ENCODE measurements around the gene LILRA6.
"Not testable (repeated sequence)": the region's sequence is repeated elsewhere in the genome, so short reads cannot be mapped to it uniquely, and the experiment has no call there.

The LILRA6 gene

GRCh38 chr19:54275951-54276350 lies 33.4 kb upstream of the LILRA6 start:
- no peak for TF ChIP-seq CTCF (conservative IDR thresholded peaks at IDR 0.05)
- no peak overlapping the region for H3K27ac ChIP-seq

GRCh38 chr19:54274516-54274915 lies 31.9 kb upstream of the LILRA6 start:
- not testable (repeated sequence) for H3K27ac ChIP-seq

- TF ChIP-seq CTCF (conservative IDR thresholded peaks at IDR 0.05), result no peak
- H3K27ac ChIP-seq, result no peak overlapping the region
Measured at GRCh38 chr19:54273821-54274220, 31.2 kb upstream of the LILRA6 start.

- H3K27ac ChIP-seq, result not testable (repeated sequence)
Measured at GRCh38 chr19:54272181-54272580, 29.6 kb upstream of the LILRA6 start.

- not testable (repeated sequence) for H3K27ac ChIP-seq
Measured at GRCh38 chr19:54271587-54271986, 29.0 kb upstream of the LILRA6 start.

GRCh38 chr19:54271106-54271505 lies 28.5 kb upstream of the LILRA6 start:
- no peak for TF ChIP-seq CTCF (conservative IDR thresholded peaks at IDR 0.05)
- no peak overlapping the region for H3K27ac ChIP-seq

GRCh38 chr19:54268936-54269335 lies 26.3 kb upstream of the LILRA6 start:
- no peak overlapping the region for H3K27ac ChIP-seq
- TF ChIP-seq CTCF (conservative IDR thresholded peaks at IDR 0.05), result no peak

GRCh38 chr19:54266133-54266532 lies 23.5 kb upstream of the LILRA6 start:
- TF ChIP-seq CTCF (conservative IDR thresholded peaks at IDR 0.05), result peak; percentile 86
- no peak overlapping the region for H3K27ac ChIP-seq

- no peak for TF ChIP-seq CTCF (conservative IDR thresholded peaks at IDR 0.05)
- no peak overlapping the region for H3K27ac ChIP-seq
Measured at GRCh38 chr19:54262470-54262869, 19.9 kb upstream of the LILRA6 start.
